Fibroblast of gingiva (primary cell): ENCODE results near the gene NFS1.

Experiments
- DNase-seq: peaks from one replicate; pipeline ENCODE4 v3.0.0-alpha.2; 2011; ENCODE audit warnings: low read depth

NFS1 gene

DNA sequence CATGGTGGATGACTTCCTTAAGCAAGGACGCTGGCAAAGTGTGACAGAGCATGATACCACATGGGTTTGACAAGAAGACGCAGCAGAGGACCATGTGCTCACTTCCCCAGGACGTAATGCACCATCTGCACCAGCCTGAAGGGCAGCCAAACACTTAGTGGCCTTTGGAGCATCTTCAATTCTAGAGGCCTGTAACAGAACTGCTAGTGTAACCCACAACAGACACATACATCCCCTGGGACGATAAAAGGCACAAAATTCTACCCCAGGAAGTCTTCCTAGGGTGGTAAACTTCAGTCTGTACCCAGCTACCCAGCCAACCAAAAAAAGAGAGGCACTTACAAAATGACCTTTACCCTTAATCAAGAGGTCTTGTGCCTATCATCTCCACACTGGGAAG, 25.3 kb downstream of the NFS1 start:
- no peak for DNase-seq

DNA sequence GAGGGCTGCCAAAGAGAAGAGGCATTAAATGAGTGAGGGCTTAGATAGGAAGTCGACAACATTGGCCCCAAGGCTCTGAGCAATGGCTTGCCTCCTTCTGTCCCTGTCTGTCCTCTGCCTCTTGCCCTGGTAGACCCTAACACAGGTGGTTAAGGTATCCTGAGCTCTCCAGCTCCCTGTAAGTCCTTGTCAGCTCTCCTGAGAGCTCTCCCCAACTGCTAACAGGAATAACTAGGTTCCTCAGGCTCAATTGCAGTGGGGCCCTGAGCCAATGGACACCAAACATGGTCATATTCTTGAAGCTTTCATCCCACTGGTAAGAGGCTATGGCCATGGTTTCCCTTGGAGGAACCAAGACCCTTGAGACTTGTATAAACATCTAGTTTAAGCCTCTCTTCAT, 29.5 kb downstream of the NFS1 start:
- no peak for DNase-seq

DNA sequence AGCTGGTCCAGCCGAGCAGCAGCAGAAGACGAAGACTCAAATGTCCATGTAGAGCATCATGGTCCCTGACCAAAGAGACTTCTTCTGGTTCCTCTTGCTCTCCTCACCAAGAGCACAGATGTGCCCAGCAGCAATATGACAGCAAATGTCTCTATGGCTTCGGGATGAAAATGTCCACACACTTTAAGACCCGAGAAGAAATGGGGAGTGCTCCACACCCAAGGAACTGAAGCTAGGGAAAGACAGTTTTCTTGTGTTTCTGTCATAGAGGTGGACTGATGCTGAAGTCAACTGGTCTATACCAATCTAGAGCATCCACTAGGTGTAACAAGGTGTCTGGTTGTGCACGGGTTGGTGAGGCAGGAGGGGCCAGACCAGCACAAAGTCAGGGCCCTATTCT, 29.9 kb downstream of the NFS1 start:
- no peak for DNase-seq

DNA sequence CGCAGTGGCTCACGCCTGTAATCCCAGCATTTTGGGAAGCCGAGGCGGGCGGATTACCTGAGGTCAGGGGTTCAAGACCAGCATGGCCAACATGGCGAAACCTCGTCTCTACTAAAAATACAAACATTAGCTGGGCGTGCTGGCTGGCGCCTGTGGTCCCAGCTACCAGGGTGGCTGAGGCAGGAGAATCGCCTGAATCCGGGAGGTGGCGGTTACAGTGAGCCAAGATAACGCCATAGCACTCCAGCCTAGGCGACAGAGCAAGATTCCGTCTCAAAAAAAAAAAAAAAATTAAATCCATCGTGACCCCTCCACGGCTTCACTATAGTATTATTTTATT, 33.2 kb downstream of the NFS1 start:
- DNase-seq, result no peak

DNA sequence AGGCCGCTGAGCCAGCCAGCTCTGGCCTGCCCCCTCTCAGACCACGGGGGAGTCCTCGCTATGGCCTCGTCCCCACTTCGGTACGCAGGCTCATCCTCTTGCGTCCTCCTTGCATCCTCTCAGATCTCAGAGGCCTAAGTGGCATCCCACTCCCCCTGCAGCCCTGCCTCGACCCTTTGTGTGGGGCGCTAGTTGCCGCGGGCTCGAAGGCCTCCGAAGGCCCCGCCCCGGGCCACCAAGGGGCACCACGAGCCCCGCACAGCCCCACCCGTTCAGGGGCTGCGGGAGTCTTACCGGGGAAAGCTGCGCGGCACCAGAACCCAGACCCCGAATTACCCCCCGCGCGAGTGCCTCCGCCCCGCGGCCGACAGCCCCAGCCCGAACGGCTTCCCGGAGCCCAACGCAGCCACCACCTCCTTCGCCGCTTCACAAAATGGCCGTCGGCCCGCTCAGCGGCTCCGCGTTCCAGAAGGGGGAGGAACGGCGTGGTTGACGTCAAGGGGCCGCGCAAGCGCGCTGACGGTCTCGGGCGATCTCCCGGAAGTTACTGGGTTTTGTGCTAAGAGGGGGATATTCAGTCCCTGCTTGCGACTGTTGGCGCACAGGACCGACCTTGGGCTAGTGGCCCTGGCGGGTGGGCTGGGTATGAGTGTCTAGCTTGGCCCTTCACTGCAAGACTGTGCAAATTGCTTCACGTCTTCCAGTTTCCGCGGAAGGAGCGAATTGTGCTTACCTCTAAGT, 34.5 kb downstream of the NFS1 start, which contains the start of the genes CPNE1 and RBM12:
Gene CPNE1, minus strand, starts transcription at position 435 of the 741 bp plus-strand sequence. CDS start 31,977 bp downstream, outside the sequence.
Gene RBM12, minus strand, starts transcription at position 435 of the 741 bp plus-strand sequence. CDS start 9,578 bp downstream, outside the sequence.
- DNase-seq, result peak; percentile 91

DNA sequence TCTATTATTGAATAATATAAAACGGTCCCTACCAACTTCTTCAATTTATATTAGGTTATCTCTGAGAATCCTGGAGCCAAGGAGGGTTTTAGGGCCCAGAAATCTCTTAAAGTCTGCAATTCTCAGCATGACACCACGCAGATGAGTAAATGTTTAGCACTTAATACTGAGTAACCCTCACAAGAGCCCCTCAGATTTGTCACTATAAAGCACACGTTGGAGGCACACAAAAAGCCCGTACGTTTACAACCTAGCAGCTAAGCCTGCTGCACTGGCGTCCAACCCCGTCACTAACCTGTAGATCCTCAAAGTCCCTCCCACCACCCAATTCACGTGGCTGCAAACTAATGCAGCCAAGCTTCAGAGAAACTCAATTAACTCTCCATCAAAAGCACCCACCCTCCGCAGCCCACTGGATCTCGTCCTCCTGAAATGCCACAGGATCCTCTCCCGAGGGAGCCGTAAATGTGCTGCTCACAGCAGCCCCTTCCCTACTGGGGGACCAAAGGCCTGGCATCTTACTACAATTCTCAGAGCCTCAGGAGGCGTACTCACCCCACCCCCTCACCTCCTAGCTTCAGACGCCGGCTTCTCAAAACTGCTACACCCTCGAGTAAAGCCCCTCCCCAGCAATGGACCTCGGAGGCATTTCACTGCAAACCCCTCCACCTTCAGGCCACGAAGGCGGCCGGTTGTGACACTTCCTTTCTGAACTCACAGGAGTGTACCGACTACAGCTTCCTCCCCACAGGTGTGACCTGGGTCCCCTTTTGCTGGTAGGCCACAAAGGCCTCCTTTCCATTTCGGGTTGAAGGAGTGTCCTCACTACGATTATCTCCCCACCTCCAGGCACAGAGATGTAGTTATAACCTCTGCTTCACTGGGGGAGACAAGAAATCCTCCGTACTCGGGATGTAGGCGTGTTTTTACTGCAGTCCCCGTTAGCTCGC, 35.4 kb downstream of the NFS1 start:
- peak; percentile 4 for DNase-seq

DNA sequence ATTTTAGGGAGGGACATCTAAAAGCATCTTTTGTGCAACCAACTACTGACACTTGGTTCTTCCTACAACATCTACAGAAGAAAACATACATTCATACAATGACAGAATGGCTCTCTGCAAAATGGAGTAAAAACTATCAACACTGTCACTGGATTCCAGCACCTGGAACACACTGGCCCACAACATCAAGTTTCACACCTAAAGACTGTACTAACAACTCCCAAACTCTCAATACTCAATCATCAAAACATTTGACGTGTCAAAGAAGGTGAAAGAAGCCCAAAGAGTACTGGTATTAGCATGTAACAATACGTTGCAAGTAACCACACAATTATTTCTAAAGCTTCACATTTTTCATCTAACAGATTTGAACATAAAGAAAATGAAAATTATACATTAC, 36.6 kb downstream of the NFS1 start:
- DNase-seq, result no peak

DNA sequence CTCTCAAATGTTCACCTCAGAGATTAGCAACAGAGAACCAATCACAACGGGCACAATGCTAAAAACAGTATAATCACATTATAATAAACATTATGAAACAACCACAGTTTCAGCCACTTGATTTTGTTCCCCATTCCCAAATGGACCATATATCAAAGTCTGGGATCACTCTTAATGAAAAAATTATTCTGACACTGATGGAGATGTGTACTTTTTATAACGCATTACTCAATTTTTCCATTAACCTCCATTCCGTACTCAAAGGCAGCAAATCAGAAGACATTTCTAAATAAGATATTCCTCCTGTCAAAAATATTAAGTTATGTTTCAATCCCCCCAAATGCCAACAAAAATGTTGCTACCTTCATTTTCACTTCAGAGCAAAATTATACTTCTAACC, 37.2 kb downstream of the NFS1 start:
- no peak for DNase-seq

DNA sequence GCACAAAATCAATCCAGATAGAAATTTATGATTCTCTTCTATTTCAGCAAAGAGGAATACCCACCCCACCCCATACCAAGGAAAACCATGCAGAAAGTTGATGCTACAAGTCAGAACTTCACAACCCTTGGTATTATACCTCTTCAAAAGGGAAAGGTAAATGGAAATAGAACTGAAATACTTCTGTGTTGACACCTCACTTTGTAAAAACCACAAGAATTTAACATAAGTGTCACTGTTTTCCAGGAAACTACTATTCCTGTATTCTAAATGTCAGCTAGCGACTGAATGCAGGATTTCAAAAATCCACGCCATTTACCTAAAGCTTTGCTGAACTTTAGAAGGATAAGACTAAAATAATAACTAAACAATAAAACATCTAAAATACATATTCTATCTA, 38.1 kb downstream of the NFS1 start:
- no peak for DNase-seq

DNA sequence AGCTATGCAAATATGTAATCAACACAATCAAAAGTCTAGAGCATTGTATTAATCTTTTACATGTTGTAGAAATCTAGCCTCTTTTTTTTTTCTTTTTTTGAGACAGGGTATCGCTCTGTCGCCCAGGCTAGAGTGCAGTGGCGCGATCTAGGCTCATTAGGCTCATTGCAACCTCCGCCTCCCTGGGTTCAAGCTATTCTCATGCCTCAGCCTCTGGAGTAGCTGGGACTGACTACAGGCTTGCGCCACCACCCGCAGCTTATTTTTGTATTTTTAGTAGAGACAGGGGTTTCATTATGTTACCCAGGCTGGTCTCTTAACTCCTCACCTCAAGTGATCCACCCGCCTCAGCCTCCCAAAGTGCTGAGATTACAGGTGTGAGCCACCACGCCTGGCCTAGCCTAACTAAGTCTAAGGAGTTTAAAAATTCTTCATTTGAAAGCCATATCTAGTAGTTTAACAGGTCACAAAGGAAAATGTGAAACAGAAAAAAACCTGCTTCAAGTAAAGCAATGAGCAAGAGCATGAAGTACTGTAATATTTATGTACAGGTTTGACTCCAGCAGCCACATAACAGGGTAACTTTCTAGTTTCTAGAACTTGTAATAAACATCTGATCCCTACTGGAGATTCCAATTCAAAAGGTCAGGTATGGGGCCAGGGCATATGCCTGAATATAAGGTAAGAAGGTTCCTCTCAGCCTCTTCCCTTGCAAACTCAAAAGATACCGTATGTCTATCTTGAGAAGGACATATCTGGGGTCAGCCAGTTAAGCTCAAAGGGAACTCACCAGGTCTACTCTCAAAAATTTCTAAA, 38.8 kb downstream of the NFS1 start:
- no peak for DNase-seq

DNA sequence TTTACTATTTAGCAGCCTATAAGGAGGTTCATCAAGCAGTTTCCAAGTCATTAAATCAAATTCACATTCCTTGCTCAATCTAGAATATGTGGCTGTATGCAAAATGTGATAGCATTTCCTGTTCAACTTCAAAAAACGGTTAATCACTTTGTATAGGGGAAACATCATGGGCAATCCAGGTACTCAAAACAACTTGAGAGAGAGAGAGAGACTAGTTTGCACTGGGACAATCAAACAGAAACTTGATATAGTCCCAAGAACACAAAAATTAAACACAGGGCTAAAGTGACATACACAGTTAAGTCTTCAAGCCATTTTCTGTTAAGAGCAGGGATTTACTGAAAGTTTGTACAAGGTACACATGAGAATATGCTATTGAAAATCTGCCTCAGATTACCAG, 41.9 kb downstream of the NFS1 start:
- DNase-seq, result no peak

DNA sequence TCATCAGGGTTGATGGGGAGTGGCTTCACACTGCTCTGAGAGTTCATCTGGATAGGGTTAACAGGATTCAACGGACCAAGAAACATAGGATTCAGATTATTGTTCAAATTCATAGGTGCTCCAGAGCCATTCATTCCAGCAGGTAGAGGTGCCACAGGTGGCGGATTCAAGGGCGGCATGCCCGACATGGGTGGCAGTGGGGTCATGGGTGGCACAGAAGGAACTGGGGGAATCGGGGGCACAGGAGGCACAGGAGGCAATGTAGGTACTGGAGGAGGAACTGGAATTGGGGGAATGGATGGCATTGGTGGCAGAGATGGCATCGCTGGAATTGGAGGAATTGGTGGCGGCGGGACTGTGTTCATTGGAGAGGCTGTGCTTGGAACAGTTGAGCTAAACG, 44.7 kb downstream of the NFS1 start:
- no peak for DNase-seq

DNA sequence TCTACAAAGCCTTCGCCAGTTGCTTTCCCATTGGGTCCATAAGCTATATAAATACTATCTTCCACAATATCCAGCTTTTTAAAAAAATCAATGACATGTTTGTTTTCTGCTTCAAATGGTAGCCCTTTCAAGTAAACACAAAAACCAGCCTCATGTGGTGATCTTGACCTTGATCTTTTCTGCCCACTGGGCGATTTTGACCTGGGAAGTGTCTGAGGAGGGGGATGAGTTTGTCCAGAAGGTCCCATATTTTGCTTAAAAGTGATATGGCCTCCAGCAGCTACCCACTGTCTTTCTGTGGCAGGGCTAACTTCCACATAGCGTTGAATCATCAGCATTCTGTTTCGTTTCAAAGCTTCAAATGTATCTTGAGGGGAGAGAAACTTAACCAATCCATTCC, 45.3 kb downstream of the NFS1 start:
- no peak for DNase-seq

DNA sequence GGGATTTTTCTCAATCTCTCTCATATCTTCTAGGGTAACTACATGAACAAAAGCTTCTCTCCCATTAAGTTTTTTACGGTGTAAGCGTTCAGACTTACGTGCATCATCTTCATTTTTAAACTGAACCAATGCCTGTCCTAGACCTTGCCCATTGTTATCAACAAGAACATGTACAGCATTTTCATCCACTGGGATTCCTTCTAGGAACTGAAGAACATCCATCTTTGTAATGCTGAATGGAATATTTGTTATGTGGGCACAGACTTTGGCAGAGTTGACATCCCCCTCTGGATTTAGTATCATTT, 45.8 kb downstream of the NFS1 start:
- no peak for DNase-seq

DNA sequence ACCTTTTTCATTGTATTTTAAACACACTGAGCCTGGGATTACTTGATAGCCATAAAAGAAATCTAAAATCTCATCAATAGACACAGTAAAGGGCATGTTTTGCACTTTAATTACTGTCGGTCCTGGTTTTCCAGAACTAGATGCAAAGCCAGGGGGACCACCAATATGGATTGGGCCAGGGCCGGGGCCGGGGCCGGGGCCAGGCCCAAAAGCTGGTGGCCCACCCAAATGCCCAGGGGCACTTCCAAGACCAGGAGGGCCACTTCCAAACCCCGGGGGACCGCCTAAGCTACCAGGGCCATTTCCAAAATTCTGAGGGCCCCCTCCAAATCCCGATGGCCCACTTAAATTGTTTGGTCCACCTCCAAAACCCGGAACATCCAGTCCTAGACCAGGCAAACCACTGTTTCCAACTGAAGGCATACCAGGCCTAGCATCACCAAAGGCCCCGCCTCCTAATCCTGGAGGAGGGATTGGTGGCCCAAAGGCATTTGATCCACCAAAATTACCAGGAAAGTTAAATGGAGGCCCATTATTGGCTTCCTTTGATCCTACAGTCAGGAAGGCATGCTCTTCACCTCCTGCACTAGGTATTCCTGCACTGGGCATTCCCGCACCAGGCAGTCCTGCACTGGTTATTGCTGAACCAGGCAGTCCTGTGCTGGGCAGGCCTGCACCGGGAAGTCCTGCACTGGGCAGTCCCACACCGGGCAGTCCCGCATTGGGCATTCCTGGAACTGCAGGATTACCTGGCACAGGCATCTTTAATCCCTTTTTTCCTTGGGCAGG, 46.3 kb downstream of the NFS1 start:
- DNase-seq, result no peak

DNA sequence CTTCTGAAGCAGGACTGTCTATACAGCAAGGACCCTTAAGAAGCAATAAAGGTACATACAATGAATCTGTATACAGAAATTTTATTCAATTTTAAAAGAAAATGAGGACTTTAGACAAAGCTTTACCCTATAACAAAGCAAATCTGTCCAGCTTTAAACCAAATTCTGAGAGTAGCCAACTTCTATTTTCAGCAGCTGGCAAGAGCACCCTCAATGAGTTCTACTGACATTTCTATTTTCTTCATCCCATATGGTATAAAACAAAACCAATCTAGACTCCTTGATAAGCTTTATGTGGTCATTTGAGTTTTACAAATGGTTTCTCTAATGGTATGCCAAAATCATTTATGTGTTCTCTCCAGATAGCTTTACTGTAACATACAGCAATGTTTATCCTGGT, 47.2 kb downstream of the NFS1 start:
- DNase-seq, result no peak

DNA sequence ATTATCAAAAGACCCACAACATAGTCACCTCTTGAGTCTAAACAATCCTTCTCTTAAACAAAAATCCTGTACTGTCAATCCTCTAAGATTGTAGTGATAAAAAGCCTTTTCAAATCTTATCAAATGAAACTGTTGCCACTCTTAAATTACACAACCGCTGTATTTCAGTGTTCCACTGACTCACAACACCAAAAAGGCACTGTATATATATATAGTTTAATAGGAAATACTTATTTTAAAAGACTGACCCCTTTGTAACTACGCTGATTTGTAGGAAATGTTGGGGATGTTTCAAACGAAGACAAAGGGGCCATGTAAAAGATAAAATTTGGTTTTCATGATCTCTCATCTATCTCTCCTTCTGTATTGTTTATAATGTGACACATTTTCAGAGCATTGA, 48.5 kb downstream of the NFS1 start:
- DNase-seq, result no peak

DNA sequence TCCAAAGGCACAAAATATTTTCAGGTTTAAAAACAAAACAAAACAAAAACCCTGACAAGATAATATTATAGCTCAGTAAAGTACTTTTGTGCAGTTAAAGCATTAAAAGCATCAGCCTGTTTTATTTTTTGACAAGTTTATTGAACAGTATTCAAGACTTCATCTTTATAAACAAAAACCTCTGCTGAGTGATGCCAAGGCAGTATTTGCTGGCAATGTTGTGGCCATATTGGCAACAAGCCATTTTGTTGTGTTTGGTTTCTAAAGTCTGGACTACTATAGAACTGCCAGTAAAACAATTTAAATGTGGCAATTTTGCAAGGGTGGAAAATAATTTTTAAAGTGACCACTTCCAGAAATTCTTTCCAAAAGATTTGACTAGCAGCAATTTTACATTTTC, 50.3 kb downstream of the NFS1 start:
- peak; percentile 77 for DNase-seq

DNA sequence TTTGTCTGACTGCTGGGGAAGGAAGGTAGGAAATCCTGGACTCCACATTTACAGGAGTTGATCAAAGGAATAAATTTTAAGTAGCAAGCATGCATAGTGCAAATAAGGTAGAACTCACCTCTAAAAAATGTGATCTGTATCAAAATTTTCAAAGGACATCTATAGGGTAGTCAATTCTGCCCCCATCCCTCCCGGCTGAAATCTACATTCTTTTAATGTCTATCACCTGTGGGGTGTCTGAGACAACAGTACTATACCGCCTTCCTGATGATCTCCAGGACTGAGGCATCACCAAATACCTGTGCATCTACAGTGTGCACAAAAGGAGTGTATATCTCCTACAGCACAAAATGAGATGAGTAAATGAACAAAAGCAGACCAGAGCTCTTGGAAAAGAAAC, 54.3 kb downstream of the NFS1 start:
- no peak for DNase-seq

DNA sequence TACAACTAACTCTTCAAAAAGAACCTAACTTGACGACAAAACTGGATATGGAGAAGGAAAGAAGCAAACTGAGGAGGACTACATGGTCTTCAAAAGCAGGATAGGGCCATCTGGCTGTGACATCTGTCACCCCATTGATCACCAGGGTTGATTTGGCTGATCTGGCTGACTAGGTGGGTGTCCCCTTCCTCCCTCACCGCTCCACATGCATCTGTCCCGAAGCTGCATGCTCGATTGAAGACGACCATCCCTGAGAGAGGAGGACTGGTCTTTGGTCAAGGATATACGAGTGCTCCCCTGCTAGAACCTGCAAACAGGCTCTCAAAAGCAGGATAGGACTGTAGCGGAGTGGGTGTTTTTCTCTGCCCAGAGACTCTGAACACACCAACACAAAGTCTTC, 56.1 kb downstream of the NFS1 start:
- no peak for DNase-seq

DNA sequence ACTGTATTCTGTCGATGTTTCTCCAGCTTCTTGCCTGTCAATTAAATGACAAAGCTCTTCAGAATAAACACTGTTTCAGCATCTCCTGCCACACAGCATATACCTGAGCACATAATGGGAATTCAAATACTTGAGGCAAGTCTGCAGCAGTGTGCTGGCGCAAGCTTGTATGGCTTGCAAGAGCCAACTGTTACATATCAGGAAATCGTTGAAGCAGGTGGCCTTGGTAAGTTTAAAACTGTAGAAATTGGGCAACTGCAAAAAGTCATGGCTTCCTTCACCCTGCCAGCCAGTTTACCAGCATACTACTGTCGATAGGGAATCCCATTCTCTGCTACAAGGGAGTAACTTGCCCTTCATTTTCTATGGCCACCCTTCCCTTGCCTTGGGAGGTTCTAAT, 57.4 kb downstream of the NFS1 start:
- no peak for DNase-seq

DNA sequence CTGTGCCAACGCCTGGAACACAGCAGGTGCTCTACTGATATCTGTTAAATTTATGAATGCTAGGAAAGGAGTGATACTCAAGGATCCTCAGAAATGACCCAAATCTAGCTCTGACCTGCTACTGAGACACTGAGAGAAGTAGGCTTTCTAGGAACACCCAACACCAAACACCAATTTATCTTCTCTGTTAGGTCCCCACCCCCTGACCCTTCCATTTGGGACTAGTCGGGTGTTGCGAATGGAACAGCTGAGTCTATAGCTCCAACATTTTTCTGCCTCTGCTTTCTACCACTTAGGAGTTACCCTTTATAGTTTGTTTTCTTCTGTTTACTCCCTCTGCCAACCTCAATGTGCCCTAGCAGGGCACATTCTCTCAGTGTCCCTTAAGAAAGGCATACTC, 58.4 kb downstream of the NFS1 start:
- DNase-seq, result no peak
